PC-9 (cell line): ENCODE data around the gene TTC39C. TPM values are rescaled to one million over a fixed set of nuclear protein-coding genes. Genes with fewer than 3 reads are reported as not detected.

ENCODE experiments used
- BruUV-seq: library from RNA; stranded (reverse); fragments of 400-500 nt; replicated peaks from 2 replicates; lab custom pipeline; 2021; lab: Mats Ljungman, UMichigan
- CTCF ChIA-PET: fragments of 300-600 bp; sonication (Branson Sonifier 250); formaldehyde crosslinking; loops from one replicate; lab custom pipeline; 2022; ENCODE audit warnings: antibody characterized with exemption; lab: Charles Lee
- POLR2A ChIA-PET: fragments of 300-600 bp; sonication (Branson Sonifier 250); formaldehyde crosslinking; loops from one replicate; lab custom pipeline; 2022; ENCODE audit warnings: antibody characterized with exemption; ENCODE audit not compliant: unreplicated experiment; lab: Charles Lee
- DNase-seq, 2 experiments: peaks; one replicate each; pipeline versions ENCODE4 v3.0.0 to v3.0.0-alpha.2; 2015 to 2022; ENCODE audit warnings: mixed read lengths in 1 of 2
- H2AFZ ChIP-seq: fragments of 200-600 bp; sonication (generic); 2 replicates; pipeline ENCODE4 v1.8.1; 2017; ENCODE audit warnings: antibody characterized with exemption
- H3F3A ChIP-seq: fragments of 200-600 bp; sonication (generic); 2 replicates; pipeline ENCODE4 v1.8.1; 2017; ENCODE audit warnings: antibody characterized with exemption, mild to moderate bottlenecking, low read depth; ENCODE audit not compliant: insufficient read depth
- H3K27ac ChIP-seq: fragments of 200-600 bp; sonication (generic); 2 replicates; pipeline ENCODE4 v1.6.1; 2016; ENCODE audit warnings: mixed run types
- H3K27me3 ChIP-seq: fragments of 200-600 bp; sonication (generic); 2 replicates; pipeline ENCODE4 v1.6.1; 2016; ENCODE audit warnings: low read depth, mixed run types; ENCODE audit not compliant: insufficient read depth
- H3K36me3 ChIP-seq: fragments of 200-600 bp; sonication (generic); 2 replicates; pipeline ENCODE4 v1.6.1; 2016; ENCODE audit warnings: low read depth, mixed run types
- H3K4me1 ChIP-seq: fragments of 200-600 bp; sonication (generic); replicated peaks from 2 replicates; pipeline ENCODE4 v1.6.1; 2016; ENCODE audit warnings: mixed run types; ENCODE audit not compliant: insufficient read depth
- H3K4me2 ChIP-seq: fragments of 200-600 bp; sonication (generic); 2 replicates; pipeline ENCODE4 v1.6.1; 2017; ENCODE audit warnings: mixed run types
- H3K4me3 ChIP-seq: fragments of 200-600 bp; sonication (generic); 2 replicates; pipeline ENCODE4 v1.6.1; 2016; ENCODE audit warnings: mixed run types
- H3K79me2 ChIP-seq: fragments of 200-600 bp; sonication (generic); 2 replicates; pipeline ENCODE4 v1.6.1; 2017; ENCODE audit warnings: low read depth, mixed run types
- H3K9me2 ChIP-seq: fragments of 200-600 bp; sonication (generic); 2 replicates; pipeline ENCODE4 v1.8.1; 2017; ENCODE audit warnings: mild to moderate bottlenecking; ENCODE audit not compliant: insufficient read depth
- H3K9me3 ChIP-seq: fragments of 200-600 bp; sonication (generic); 2 replicates; pipeline ENCODE4 v1.8.1; 2016; ENCODE audit warnings: low read depth; ENCODE audit not compliant: insufficient read depth
- H4K20me1 ChIP-seq: fragments of 200-600 bp; sonication (generic); 2 replicates; pipeline ENCODE4 v1.8.1; 2017; ENCODE audit not compliant: insufficient read depth
- CTCF ChIP-seq: fragments of 200-600 bp; sonication (generic); conservative IDR thresholded peaks from 2 replicates; pipeline ENCODE4 v1.6.1; 2017; ENCODE audit warnings: mixed run types, antibody characterized with exemption, mild to moderate bottlenecking, moderate library complexity
- EZH2 ChIP-seq: fragments of 200-600 bp; sonication (generic); IDR thresholded peaks from 2 replicates; pipeline ENCODE4 v1.8.0; 2017; ENCODE audit warnings: antibody characterized with exemption, low read depth
- intact Hi-C: fragments of 100-400 bp; cut with micrococcal nuclease; formaldehyde crosslinking; loops from one replicate; pipeline ENCODE4 v1.10.0; 2022; ENCODE audit not compliant: unreplicated experiment
- total RNA-seq: library from RNA; stranded (reverse); gene quantifications from 2 replicates; pipeline ENCODE4 v1.2.3, GENCODE V29; 2021

TTC39C gene
- total RNA-seq, 1 experiment from 2014 or later, result 15.3 TPM

DNA sequence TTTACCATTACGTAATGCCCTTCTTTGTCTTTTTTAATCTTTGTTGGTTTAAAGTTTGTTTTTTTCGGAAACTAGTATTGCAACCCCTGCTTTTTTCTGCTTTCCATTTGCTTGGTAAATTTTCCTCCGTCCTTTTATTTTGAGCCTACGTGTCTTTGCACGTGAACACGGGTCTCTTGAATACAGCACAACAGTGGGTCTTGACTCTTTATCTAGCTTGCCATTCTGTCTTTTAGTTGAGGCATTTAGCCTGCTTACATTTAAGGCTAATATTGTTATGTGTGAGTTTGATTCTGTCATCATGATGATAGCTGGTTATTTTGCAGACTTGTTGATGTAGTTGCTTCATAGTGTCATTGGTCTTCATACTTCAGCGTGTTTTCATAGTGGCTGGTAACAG lies 37.5 kb upstream of the TTC39C start:
- Histone ChIP-seq H3K9me2 (no peaks in the 10 kb centered on the region), H3K36me3 (no peaks in the 10 kb centered on the region), H4K20me1 (no peaks in the 10 kb centered on the region), H3K27ac (no peak overlapping the region), H3K9me3 (no peaks in the 10 kb centered on the region), H3K4me2 (no peak overlapping the region), H3F3A (no peaks in the 10 kb centered on the region), H3K79me2 (no peaks in the 10 kb centered on the region), H3K4me1 (no peaks in the 10 kb centered on the region), H3K27me3 (no peaks in the 10 kb centered on the region), H3K4me3 (no peak overlapping the region), H2AFZ (no peak overlapping the region)
- no TSS peak for BruUV-seq
- ChIA-PET POLR2A (no interaction called here), CTCF (no interaction called here)
- intact Hi-C loops, result no loop called here
- DNase-seq, result no peak
- no peak for TF ChIP-seq EZH2
- no peak for TF ChIP-seq CTCF

DNA sequence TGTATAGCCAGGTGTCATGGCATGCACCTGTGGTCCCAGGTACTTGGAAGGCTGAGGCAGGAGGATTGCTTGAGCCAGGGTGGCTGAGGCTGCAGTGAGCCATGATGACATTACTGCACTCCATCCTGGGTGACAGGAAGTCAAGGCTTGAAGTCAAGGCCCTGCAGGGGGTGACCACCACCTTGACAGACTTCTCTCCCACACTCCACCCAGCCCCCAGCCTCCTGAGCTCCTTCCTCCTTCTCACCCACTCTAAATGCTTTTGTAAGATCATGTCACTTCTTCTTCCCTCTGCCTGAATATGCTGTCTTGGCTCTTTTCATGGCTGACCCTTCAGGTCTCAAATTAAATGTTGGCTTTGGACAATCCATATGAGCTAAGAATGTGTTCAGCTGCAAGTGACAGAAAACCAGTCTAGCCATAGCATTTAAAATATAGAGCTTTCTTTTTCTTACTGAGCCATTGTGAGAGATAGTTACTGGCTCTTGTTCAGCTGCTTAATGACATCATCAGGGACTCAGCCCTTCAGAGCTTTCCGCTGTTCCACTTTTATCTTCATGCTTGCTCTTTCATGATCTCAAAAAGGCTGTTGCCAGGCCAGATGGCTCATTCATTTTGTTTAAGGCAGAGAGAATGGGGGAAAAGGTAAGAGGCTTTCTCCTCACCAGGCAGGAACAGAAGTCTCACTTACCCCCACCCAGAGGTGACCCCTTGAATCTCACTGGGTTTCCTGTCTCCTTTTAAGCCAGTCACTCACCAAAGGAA lies 36.7 kb upstream of the TTC39C start:
- H3K9me2 ChIP-seq, result no peaks in the 10 kb centered on the region
- no peaks in the 10 kb centered on the region for H3K36me3 ChIP-seq
- no TSS peak for BruUV-seq
- TF ChIP-seq CTCF, result no peak
- no peak for TF ChIP-seq EZH2
- no peaks in the 10 kb centered on the region for H3K79me2 ChIP-seq
- H3K4me2 ChIP-seq, result no peak overlapping the region
- intact Hi-C loops, result no loop called here
- no peaks in the 10 kb centered on the region for H3K9me3 ChIP-seq
- H3K27ac ChIP-seq, result no peak overlapping the region
- DNase-seq, result no peak
- H3K27me3 ChIP-seq, result no peaks in the 10 kb centered on the region
- H3K4me1 ChIP-seq, result no peaks in the 10 kb centered on the region
- H3K4me3 ChIP-seq, result no peak overlapping the region
- H4K20me1 ChIP-seq, result no peaks in the 10 kb centered on the region
- POLR2A ChIA-PET, result no interaction called here
- CTCF ChIA-PET, result no interaction called here
- H3F3A ChIP-seq, result no peaks in the 10 kb centered on the region
- no peak overlapping the region for H2AFZ ChIP-seq

DNA sequence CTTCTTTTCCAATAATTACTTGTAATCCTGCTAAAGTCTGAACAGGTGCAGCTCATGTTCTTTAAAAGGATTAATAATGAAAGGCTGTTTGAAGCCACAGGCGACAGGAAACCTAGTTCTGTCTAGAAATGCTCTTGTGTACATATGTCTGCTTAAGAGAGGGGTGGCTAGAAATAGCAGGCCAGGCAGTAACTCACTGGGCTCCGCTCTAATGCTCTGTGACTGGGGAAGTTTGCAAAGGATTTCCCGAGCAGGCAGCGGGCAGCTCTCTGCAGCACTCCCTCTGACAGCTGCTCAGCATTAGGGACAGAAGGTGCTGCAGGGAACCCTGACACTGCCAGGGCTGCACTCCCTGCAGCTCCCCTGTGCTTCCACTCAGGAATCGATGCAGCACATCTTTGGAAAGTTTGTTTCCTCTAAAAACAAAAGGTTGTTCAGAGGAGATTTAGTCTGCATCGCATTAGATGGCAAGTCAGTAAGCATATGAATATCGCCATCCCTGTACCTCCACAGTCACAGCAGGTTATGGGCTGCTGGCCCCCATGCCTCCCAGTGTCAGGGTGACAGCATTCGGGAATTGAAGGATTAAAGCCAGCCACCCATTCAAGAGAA lies 33.1 kb upstream of the TTC39C start:
- H2AFZ ChIP-seq, result no peak overlapping the region

More for the DNA sequence above, 33.1 kb upstream of the TTC39C start:
- Histone ChIP-seq H3K4me1 (no peaks in the 10 kb centered on the region), H3K27ac (no peak overlapping the region), H3K9me2 (no peaks in the 10 kb centered on the region), H3K9me3 (no peaks in the 10 kb centered on the region), H3K4me3 (no peak overlapping the region), H3F3A (no peaks in the 10 kb centered on the region), H3K4me2 (no peak overlapping the region), H3K27me3 (no peaks in the 10 kb centered on the region), H3K79me2 (no peaks in the 10 kb centered on the region), H4K20me1 (no peaks in the 10 kb centered on the region), H3K36me3 (no peaks in the 10 kb centered on the region)
- TF ChIP-seq EZH2, result no peak
- TF ChIP-seq CTCF, result no peak
- intact Hi-C loops, result no loop called here
- ChIA-PET POLR2A (no interaction called here), CTCF (no interaction called here)
- no TSS peak for BruUV-seq
- no peak for DNase-seq
